ENCODE results near the gene SYNE1. TPM values are rescaled to one million over a fixed set of nuclear protein-coding genes. Genes with fewer than 3 reads are reported as not detected.

Gene SYNE1
- total and polyA plus RNA-seq, 2 of the 8 experiments (the other 6 are each of a cell fraction or from before 2014, with no cell fraction given), result 2.8 to 5.5 TPM

- TF ChIP-seq CTCF (IDR thresholded peaks at IDR 0.05; ENCODE audit: control extremely low read depth in 1 of 3, insufficient read depth in 1 of 3, low read depth in 1 of 3, low read length in 3 of 3), result no peak
These were observed 6.3 kb downstream of the SYNE1 start (continued) for GRCh38 chr6:152630832-152631231.

Data from H1 (cell line).